ENCODE results near the gene SORCS3. TPM values are rescaled to one million over a fixed set of nuclear protein-coding genes. Genes with fewer than 3 reads are reported as not detected.

The SORCS3 gene
- total and polyA plus RNA-seq, 4 donors: 0.14 TPM; not detected in 3

GRCh38 chr10:104744052-104744451, 103.0 kb downstream of the SORCS3 start:
- Histone ChIP-seq H3K4me3 (no peak overlapping the region), H3K27ac (ENCODE audit: low read depth in 1 of 2, low read length in 1 of 2) (no peak overlapping the region), H3K27me3 (ENCODE audit: control insufficient read depth in 3 of 3, insufficient read depth in 3 of 3, low read length in 2 of 3) (no peaks in the 10 kb centered on the region), H3K9me3 (ENCODE audit: control insufficient read depth in 4 of 4, insufficient read depth in 3 of 4, low read length in 3 of 4) (no peaks in the 10 kb centered on the region), H3K36me3 (ENCODE audit: control insufficient read depth in 4 of 4, insufficient read depth in 4 of 4, low read length in 4 of 4) (no peaks in the 10 kb centered on the region), H3K4me1 (ENCODE audit: control insufficient read depth in 5 of 5, insufficient read depth in 5 of 5, low read length in 5 of 5) (no peaks in the 10 kb centered on the region), H3K9ac (ENCODE audit: insufficient read depth in 1 of 2, low read length in 2 of 2) (no peak overlapping the region)
- TF ChIP-seq CTCF (IDR thresholded peaks at IDR 0.05; ENCODE audit: control extremely low read depth, extremely low read depth): no peak
- 66 to 67% methylated on average over 1 of the region's 1 CpG for WGBS, 2 donors
- ATAC-seq (ENCODE audit: insufficient read depth, low FRiP score): no peak
- DNase-seq: no peak

- DNase-seq (no peak), ATAC-seq (ENCODE audit: insufficient read depth, low FRiP score) (no peak)
- H3K27me3 ChIP-seq (ENCODE audit: control insufficient read depth in 3 of 3, insufficient read depth in 3 of 3, low read length in 2 of 3): no peaks in the 10 kb centered on the region
- H3K27ac ChIP-seq (ENCODE audit: low read depth in 1 of 2, low read length in 1 of 2): no peak overlapping the region
- H3K9ac ChIP-seq (ENCODE audit: insufficient read depth in 1 of 2, low read length in 2 of 2): no peak overlapping the region
- H3K9me3 ChIP-seq (ENCODE audit: control insufficient read depth in 4 of 4, insufficient read depth in 3 of 4, low read length in 3 of 4): no peaks in the 10 kb centered on the region
- 58 to 77% methylated on average over 2 of the region's 2 CpGs for whole genome bisulfite sequencing, 2 donors
- H3K4me1 ChIP-seq (ENCODE audit: control insufficient read depth in 5 of 5, insufficient read depth in 5 of 5, low read length in 5 of 5): no peaks in the 10 kb centered on the region
- no peak for TF ChIP-seq CTCF (IDR thresholded peaks at IDR 0.05; ENCODE audit: control extremely low read depth, extremely low read depth)
- H3K36me3 ChIP-seq (ENCODE audit: control insufficient read depth in 4 of 4, insufficient read depth in 4 of 4, low read length in 4 of 4): no peaks in the 10 kb centered on the region
- H3K4me3 ChIP-seq: no peak overlapping the region
Measured at GRCh38 chr10:104750291-104750690, 109.2 kb downstream of the SORCS3 start.

GRCh38 chr10:104762793-104763192, 121.7 kb downstream of the SORCS3 start:
- H3K4me3 ChIP-seq: no peak overlapping the region
- WGBS, 2 donors: 76 to 78% methylated on average over 4 of the region's 4 CpGs
- no peak for ATAC-seq (ENCODE audit: insufficient read depth, low FRiP score)

More at GRCh38 chr10:104762793-104763192, 121.7 kb downstream of the SORCS3 start:
- TF ChIP-seq CTCF (IDR thresholded peaks at IDR 0.05; ENCODE audit: control extremely low read depth, extremely low read depth): no peak
- no peaks in the 10 kb centered on the region for H3K9me3 ChIP-seq (ENCODE audit: control insufficient read depth in 4 of 4, insufficient read depth in 3 of 4, low read length in 3 of 4)
- H3K36me3 ChIP-seq (ENCODE audit: control insufficient read depth in 4 of 4, insufficient read depth in 4 of 4, low read length in 4 of 4): no peaks in the 10 kb centered on the region
- H3K9ac ChIP-seq (ENCODE audit: insufficient read depth in 1 of 2, low read length in 2 of 2): no peak overlapping the region
- H3K27ac ChIP-seq (ENCODE audit: low read depth in 1 of 2, low read length in 1 of 2): no peak overlapping the region
- peaks cover 0 to 6% (median 0%) of the 10 kb centered on the region in 5 donors for H3K4me1 ChIP-seq (ENCODE audit: control insufficient read depth in 5 of 5, insufficient read depth in 5 of 5, low read length in 5 of 5)
- no peaks in the 10 kb centered on the region for H3K27me3 ChIP-seq (ENCODE audit: control insufficient read depth in 3 of 3, insufficient read depth in 3 of 3, low read length in 2 of 3)
- DNase-seq: no peak

Data from lung (tissue), 12 donors.